Tibial artery (tissue), 4 donors: Measurements from ENCODE around the gene UBE2F.

Experiments
- DNase-seq, 2 donors: peaks; one replicate each; pipeline ENCODE4 v3.0.0-alpha.2; 2019
- H3K27ac ChIP-seq, 2 donors: fragments of 200-600 bp; sonication (generic) in 1 of 2; 1 replicate in 1 of 2; 2 replicates in 1 of 2; pipeline ENCODE4 v1.5.1; 2018 to 2019; ENCODE audit warnings: mild to moderate bottlenecking in 1 of 2
- H3K27me3 ChIP-seq, 2 donors: fragments of 200-600 bp; sonication (generic) in 1 of 2; one replicate each; pipeline versions ENCODE4 v1.5.1 to v1.6.0; 2016 to 2019
- H3K36me3 ChIP-seq, 3 donors: fragments of 200-600 bp; sonication (generic) in 2 of 3; one replicate each; pipeline ENCODE4 v1.5.1; 2016 to 2019; ENCODE audit warnings: mild to moderate bottlenecking in 2 of 3
- H3K4me1 ChIP-seq, 4 donors: fragments of 200-600 bp; sonication (generic) in 2 of 4; 1 replicate in 3 of 4; 2 replicates in 1 of 4; pipeline ENCODE4 v1.5.1; 2016 to 2019
- H3K4me3 ChIP-seq, 2 donors: fragments of 200-600 bp; sonication (generic) in 1 of 2; 1 replicate in 1 of 2; 2 replicates in 1 of 2; pipeline ENCODE4 v1.5.1; 2018 to 2019; ENCODE audit warnings: mild to moderate bottlenecking in 2 of 2
- H3K9me3 ChIP-seq, 3 donors: fragments of 200-600 bp; sonication (generic) in 1 of 3; one replicate each; pipeline ENCODE4 v1.5.1; 2016 to 2019
- intact Hi-C: fragments of 100-400 bp; cut with DNase I; formaldehyde crosslinking; loops from one replicate; pipeline ENCODE4 v1.15.0; 2023; ENCODE audit warnings: low total_unique reads
- TF ChIP-seq, protein P1 (sequence below), 2 experiments: fragments of 200-600 bp in 1 of 2; fragments of 450-650 bp in 1 of 2; IDR thresholded peaks; one replicate each; pipeline ENCODE4 v1.5.1; 2017 to 2019; ENCODE audit warnings: antibody characterized with exemption in 2 of 2, mild to moderate bottlenecking in 1 of 2, moderate library complexity in 1 of 2

Gene UBE2F

GRCh38 chr2:237972936-237973335, 6.1 kb downstream of the UBE2F start:
- Histone ChIP-seq H3K36me3 (peaks cover 11 to 27% (median 14%) of the 10 kb centered on the region in 3 donors), H3K4me3 (no peak overlapping the region), H3K27ac (no peak overlapping the region), H3K4me1 (peaks cover 0 to 38% (median 20%) of the 10 kb centered on the region in 4 donors), H3K27me3 (no peaks in the 10 kb centered on the region), H3K9me3 (no peaks in the 10 kb centered on the region)
- no peak for DNase-seq
- intact Hi-C loops = no loop called here
- TF ChIP-seq, protein P1, sequence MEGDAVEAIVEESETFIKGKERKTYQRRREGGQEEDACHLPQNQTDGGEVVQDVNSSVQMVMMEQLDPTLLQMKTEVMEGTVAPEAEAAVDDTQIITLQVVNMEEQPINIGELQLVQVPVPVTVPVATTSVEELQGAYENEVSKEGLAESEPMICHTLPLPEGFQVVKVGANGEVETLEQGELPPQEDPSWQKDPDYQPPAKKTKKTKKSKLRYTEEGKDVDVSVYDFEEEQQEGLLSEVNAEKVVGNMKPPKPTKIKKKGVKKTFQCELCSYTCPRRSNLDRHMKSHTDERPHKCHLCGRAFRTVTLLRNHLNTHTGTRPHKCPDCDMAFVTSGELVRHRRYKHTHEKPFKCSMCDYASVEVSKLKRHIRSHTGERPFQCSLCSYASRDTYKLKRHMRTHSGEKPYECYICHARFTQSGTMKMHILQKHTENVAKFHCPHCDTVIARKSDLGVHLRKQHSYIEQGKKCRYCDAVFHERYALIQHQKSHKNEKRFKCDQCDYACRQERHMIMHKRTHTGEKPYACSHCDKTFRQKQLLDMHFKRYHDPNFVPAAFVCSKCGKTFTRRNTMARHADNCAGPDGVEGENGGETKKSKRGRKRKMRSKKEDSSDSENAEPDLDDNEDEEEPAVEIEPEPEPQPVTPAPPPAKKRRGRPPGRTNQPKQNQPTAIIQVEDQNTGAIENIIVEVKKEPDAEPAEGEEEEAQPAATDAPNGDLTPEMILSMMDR (IDR thresholded peaks at IDR 0.05) = no peak

GRCh38 chr2:237977380-237977779, 10.6 kb downstream of the UBE2F start:
- TF ChIP-seq, protein P1 (IDR thresholded peaks at IDR 0.05) = no peak
- no peak for DNase-seq
- Histone ChIP-seq H3K27ac (no peak overlapping the region), H3K36me3 (peaks cover 11 to 34% (median 14%) of the 10 kb centered on the region in 3 donors), H3K9me3 (no peaks in the 10 kb centered on the region), H3K4me1 (peaks cover 0 to 36% (median 23%) of the 10 kb centered on the region in 4 donors), H3K27me3 (no peaks in the 10 kb centered on the region), H3K4me3 (no peak overlapping the region)
- intact Hi-C loops = no loop called here

- H3K27ac ChIP-seq = no peak overlapping the region
- no peak for DNase-seq
- no peaks in the 10 kb centered on the region for H3K9me3 ChIP-seq
- H3K4me1 ChIP-seq = peaks cover 0 to 38% (median 23%) of the 10 kb centered on the region in 4 donors
- H3K27me3 ChIP-seq = no peaks in the 10 kb centered on the region
- H3K4me3 ChIP-seq = no peak overlapping the region
- H3K36me3 ChIP-seq = peaks cover 11 to 32% (median 14%) of the 10 kb centered on the region in 3 donors
- TF ChIP-seq, protein P1 (IDR thresholded peaks at IDR 0.05) = no peak
- intact Hi-C loops = no loop called here
Measured at GRCh38 chr2:237978058-237978712, 11.4 kb downstream of the UBE2F start.

GRCh38 chr2:237979331-237979730, 12.5 kb downstream of the UBE2F start:
- Histone ChIP-seq H3K27ac (no peak overlapping the region), H3K27me3 (no peaks in the 10 kb centered on the region), H3K4me3 (no peak overlapping the region), H3K4me1 (peaks cover 0 to 38% (median 23%) of the 10 kb centered on the region in 4 donors), H3K36me3 (peaks cover 11 to 28% (median 14%) of the 10 kb centered on the region in 3 donors), H3K9me3 (no peaks in the 10 kb centered on the region)
- TF ChIP-seq, protein P1 (IDR thresholded peaks at IDR 0.05) = no peak
- DNase-seq = no peak
- intact Hi-C loops = no loop called here

DNA sequence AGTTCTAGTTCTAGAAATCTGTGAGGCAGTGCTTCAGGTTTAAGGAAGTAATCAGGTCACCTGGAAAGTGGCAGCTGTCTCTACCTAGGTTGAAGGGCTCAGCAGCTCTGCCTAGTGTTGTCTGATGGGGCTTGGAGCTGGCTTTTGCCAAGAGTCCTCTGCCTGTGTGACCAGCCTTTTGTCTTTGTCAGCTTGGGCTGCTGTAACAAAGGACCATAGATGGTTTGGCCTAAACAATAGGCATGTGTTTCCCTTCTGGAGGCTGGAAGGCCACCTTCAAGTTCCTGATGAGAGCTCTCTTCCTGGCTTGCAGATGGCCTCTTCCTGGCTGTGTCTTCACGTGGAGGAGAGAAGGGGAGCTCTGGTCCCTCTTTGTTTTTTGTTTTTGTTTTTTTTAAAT, 13.3 kb downstream of the UBE2F start:
- H3K27me3 ChIP-seq = no peaks in the 10 kb centered on the region
- no peak overlapping the region for H3K27ac ChIP-seq
- DNase-seq = no peak
- intact Hi-C loops = no loop called here
- peaks cover 0 to 38% (median 23%) of the 10 kb centered on the region in 4 donors for H3K4me1 ChIP-seq
- TF ChIP-seq, protein P1 (IDR thresholded peaks at IDR 0.05) = no peak
- H3K36me3 ChIP-seq = peaks cover 10 to 23% (median 11%) of the 10 kb centered on the region in 3 donors
- no peak overlapping the region for H3K4me3 ChIP-seq
- H3K9me3 ChIP-seq = no peaks in the 10 kb centered on the region
